Measurements from ENCODE around the gene UNC5CL. TPM values are rescaled to one million over a fixed set of nuclear protein-coding genes. Genes with fewer than 3 reads are reported as not detected.

UNC5CL gene
- total and polyA plus RNA-seq, 2 donors from 2014 or later = 41.3 to 53.7 TPM

GRCh38 chr6:41025966-41026530, 13.0 kb downstream of the UNC5CL start:
- no peak for FAIRE-seq
- Histone ChIP-seq H3K27me3 (ENCODE audit: control insufficient read depth, insufficient read depth, low read length) (no peaks in the 10 kb centered on the region), H3K4me3 (ENCODE audit: low read length in 3 of 3) (no peak overlapping the region), H3K9me3 (ENCODE audit: control insufficient read depth in 2 of 3, insufficient read depth in 1 of 3, low read length in 3 of 3) (no peaks in the 10 kb centered on the region), H3K4me1 (ENCODE audit: control insufficient read depth in 2 of 3, insufficient read depth in 2 of 3, low read depth in 1 of 3, low read length in 3 of 3) (peaks cover 0 to 29% (median 11%) of the 10 kb centered on the region in 3 donors), H3K27ac (ENCODE audit: low read depth in 2 of 2, low read length in 2 of 2) (no peak overlapping the region), H3K9ac (ENCODE audit: low read length in 3 of 3) (no peak overlapping the region), H3K36me3 (ENCODE audit: control insufficient read depth in 2 of 3, insufficient read depth in 3 of 3, low read length in 3 of 3) (peaks cover 0 to 2% (median 1%) of the 10 kb centered on the region in 3 donors)
- intact Hi-C loops (cut with DNase I) = no loop called here
- TF ChIP-seq CTCF (IDR thresholded peaks at IDR 0.05; ENCODE audit: borderline replicate concordance, extremely low read depth, insufficient read depth) = no peak
- no peak for DNase-seq

- H3K27me3 ChIP-seq (ENCODE audit: control insufficient read depth, insufficient read depth, low read length) = no peaks in the 10 kb centered on the region
- FAIRE-seq = no peak
- no peak for TF ChIP-seq CTCF (IDR thresholded peaks at IDR 0.05; ENCODE audit: borderline replicate concordance, extremely low read depth, insufficient read depth)
- H3K27ac ChIP-seq (ENCODE audit: low read depth in 2 of 2, low read length in 2 of 2) = peak overlapping the region in 1 of 2 donors; percentile 13
- DNase-seq = no peak
- no peak overlapping the region for H3K9ac ChIP-seq (ENCODE audit: low read length in 3 of 3)
- peaks cover 0 to 29% (median 9%) of the 10 kb centered on the region in 3 donors for H3K4me1 ChIP-seq (ENCODE audit: control insufficient read depth in 2 of 3, insufficient read depth in 2 of 3, low read depth in 1 of 3, low read length in 3 of 3)
- no peak overlapping the region for H3K4me3 ChIP-seq (ENCODE audit: low read length in 3 of 3)
- peaks cover 0 to 6% (median 0%) of the 10 kb centered on the region in 3 donors for H3K9me3 ChIP-seq (ENCODE audit: control insufficient read depth in 2 of 3, insufficient read depth in 1 of 3, low read length in 3 of 3)
- intact Hi-C loops (cut with DNase I) = no loop called here
- no peaks in the 10 kb centered on the region for H3K36me3 ChIP-seq (ENCODE audit: control insufficient read depth in 2 of 3, insufficient read depth in 3 of 3, low read length in 3 of 3)
Measured at GRCh38 chr6:41023114-41023513, 15.9 kb downstream of the UNC5CL start.

GRCh38 chr6:41022294-41022693, 16.7 kb downstream of the UNC5CL start:
- H3K27me3 ChIP-seq (ENCODE audit: control insufficient read depth, insufficient read depth, low read length) = no peaks in the 10 kb centered on the region
- no peak for FAIRE-seq

More at GRCh38 chr6:41022294-41022693, 16.7 kb downstream of the UNC5CL start:
- TF ChIP-seq CTCF (IDR thresholded peaks at IDR 0.05; ENCODE audit: borderline replicate concordance, extremely low read depth, insufficient read depth) = no peak
- Histone ChIP-seq H3K4me1 (ENCODE audit: control insufficient read depth in 2 of 3, insufficient read depth in 2 of 3, low read depth in 1 of 3, low read length in 3 of 3) (peaks cover 0 to 22% (median 7%) of the 10 kb centered on the region in 3 donors), H3K27ac (ENCODE audit: low read depth in 2 of 2, low read length in 2 of 2) (peak overlapping the region in 1 of 2 donors; percentile 76), H3K4me3 (ENCODE audit: low read length in 3 of 3) (no peak overlapping the region), H3K36me3 (ENCODE audit: control insufficient read depth in 2 of 3, insufficient read depth in 3 of 3, low read length in 3 of 3) (no peaks in the 10 kb centered on the region), H3K9ac (ENCODE audit: low read length in 3 of 3) (no peak overlapping the region), H3K9me3 (ENCODE audit: control insufficient read depth in 2 of 3, insufficient read depth in 1 of 3, low read length in 3 of 3) (peaks cover 0 to 6% (median 0%) of the 10 kb centered on the region in 3 donors)
- DNase-seq = peak in 1 of 5 donors; percentile 38
- intact Hi-C loops (cut with DNase I) = no loop called here

Data from kidney (tissue), 14 donors.